Tibial artery (tissue), 4 donors: ENCODE data around the gene GASK1B.

Source experiments
- DNase-seq, 2 donors: peaks; one replicate each; pipeline ENCODE4 v3.0.0-alpha.2; 2019
- H3K27ac ChIP-seq, 2 donors: fragments of 200-600 bp; sonication (generic) in 1 of 2; 1 replicate in 1 of 2; 2 replicates in 1 of 2; pipeline ENCODE4 v1.5.1; 2018 to 2019; ENCODE audit warnings: mild to moderate bottlenecking in 1 of 2
- H3K27me3 ChIP-seq, 2 donors: fragments of 200-600 bp; sonication (generic) in 1 of 2; one replicate each; pipeline versions ENCODE4 v1.5.1 to v1.6.0; 2016 to 2019
- H3K36me3 ChIP-seq, 3 donors: fragments of 200-600 bp; sonication (generic) in 2 of 3; one replicate each; pipeline ENCODE4 v1.5.1; 2016 to 2019; ENCODE audit warnings: mild to moderate bottlenecking in 2 of 3
- H3K4me1 ChIP-seq, 4 donors: fragments of 200-600 bp; sonication (generic) in 2 of 4; 1 replicate in 3 of 4; 2 replicates in 1 of 4; pipeline ENCODE4 v1.5.1; 2016 to 2019
- H3K4me3 ChIP-seq, 2 donors: fragments of 200-600 bp; sonication (generic) in 1 of 2; 1 replicate in 1 of 2; 2 replicates in 1 of 2; pipeline ENCODE4 v1.5.1; 2018 to 2019; ENCODE audit warnings: mild to moderate bottlenecking in 2 of 2
- H3K9me3 ChIP-seq, 3 donors: fragments of 200-600 bp; sonication (generic) in 1 of 3; one replicate each; pipeline ENCODE4 v1.5.1; 2016 to 2019
- CTCF ChIP-seq, 2 experiments: fragments of 200-600 bp in 1 of 2; fragments of 450-650 bp in 1 of 2; IDR thresholded peaks; one replicate each; pipeline ENCODE4 v1.5.1; 2017 to 2019; ENCODE audit warnings: antibody characterized with exemption in 2 of 2, mild to moderate bottlenecking in 1 of 2, moderate library complexity in 1 of 2
- intact Hi-C: fragments of 100-400 bp; cut with DNase I; formaldehyde crosslinking; loops from one replicate; pipeline ENCODE4 v1.15.0; 2023; ENCODE audit warnings: low total_unique reads

The GASK1B gene

DNA sequence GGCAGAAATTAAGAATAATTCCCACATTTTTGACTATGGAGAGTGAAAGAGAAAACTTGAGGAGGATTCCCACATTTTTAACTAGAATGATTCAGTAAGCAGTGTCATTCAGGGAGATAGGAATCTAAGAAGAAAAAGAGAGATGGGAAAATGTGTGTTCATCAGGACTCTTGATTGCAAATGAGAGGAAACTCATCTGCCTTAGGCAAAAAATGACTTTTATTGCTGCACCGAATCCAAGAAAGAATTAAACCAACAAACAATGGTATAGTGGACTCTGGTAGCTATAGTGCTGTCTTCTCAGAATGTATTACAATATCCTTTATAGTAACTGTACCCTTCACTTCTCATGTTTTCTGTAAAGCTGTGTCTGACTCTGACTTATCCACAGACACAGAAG is 22.5 kb upstream of the GASK1B start:
- intact Hi-C loops: no loop called here
- no peak for DNase-seq

DNA sequence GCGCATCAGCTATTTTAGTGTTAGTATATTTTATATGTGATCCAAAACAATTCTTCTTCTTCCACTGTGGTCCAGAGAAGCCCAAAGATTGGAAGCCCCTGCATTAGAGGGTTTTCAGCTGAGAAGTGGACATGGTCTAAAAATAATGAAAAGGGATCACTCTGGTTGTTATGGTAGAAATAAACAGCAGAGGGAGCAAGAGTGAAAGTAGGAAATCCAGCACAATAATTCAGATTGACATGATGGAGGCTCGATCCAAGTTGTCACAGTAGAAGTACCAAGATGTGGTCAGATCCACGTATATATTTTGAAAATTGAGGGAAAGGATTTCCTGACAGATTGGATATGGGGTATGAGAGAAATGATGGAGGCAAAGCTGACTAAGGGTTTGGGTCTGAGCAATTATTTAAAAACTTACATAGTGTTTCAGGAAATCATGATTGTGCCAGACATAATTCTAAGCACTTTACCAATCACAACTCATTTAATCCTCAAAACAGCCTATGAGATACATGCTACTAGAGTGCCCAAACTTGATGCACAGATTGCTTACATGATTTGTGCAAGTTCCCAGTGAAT is 20.4 kb upstream of the GASK1B start:
- no peaks in the 10 kb centered on the region for H3K36me3 ChIP-seq
- H3K9me3 ChIP-seq: no peaks in the 10 kb centered on the region
- no peak for DNase-seq
- H3K27ac ChIP-seq: peak overlapping the region; percentile 81 to 87
- no peaks in the 10 kb centered on the region for H3K27me3 ChIP-seq
- H3K4me1 ChIP-seq: peaks cover 0 to 36% (median 20%) of the 10 kb centered on the region in 4 donors
- intact Hi-C loops: no loop called here
- TF ChIP-seq CTCF (IDR thresholded peaks at IDR 0.05): peak; percentile 49 to 66
- H3K4me3 ChIP-seq: no peak overlapping the region

More for the DNA sequence above, 22.5 kb upstream of the GASK1B start:
- peak overlapping the region; percentile 81 to 87 for H3K27ac ChIP-seq
- no peaks in the 10 kb centered on the region for H3K27me3 ChIP-seq
- peaks cover 0 to 36% (median 20%) of the 10 kb centered on the region in 4 donors for H3K4me1 ChIP-seq
- no peak overlapping the region for H3K4me3 ChIP-seq
- H3K36me3 ChIP-seq: peaks cover 0 to 4% (median 0%) of the 10 kb centered on the region in 3 donors
- no peaks in the 10 kb centered on the region for H3K9me3 ChIP-seq
- TF ChIP-seq CTCF (IDR thresholded peaks at IDR 0.05): no peak

DNA sequence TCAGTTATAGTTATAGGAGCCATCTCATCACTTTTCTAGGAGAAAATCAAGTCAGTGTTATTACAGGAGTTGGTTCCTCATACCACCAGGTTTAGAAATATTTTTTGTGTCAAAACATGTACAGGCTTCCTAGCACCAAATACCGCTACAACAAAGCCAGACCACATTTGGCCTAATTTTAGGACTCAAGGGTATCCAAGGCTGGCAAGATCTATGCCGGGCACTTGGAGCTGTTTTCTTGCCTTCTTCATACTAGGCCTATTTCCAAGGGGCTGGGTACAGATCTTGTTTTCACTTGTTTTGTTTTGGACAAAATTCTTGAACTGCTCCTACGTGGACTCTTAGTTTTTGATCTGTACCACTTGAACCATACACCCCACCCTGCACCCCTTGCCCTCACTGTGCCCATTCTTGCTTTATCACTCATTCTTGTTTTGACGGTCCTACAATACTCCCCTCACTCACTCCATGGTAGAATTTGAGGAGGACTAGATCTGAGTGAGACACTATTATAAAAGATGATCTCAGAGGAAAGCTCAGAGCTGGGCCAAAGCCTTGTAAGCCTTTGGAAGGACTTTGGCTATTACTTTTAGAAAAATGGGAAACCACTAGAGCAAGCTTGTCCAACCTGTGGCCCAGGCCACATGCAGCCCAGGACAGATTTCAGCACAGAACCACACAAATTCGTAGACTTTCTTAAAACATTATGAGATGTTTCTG is 19.8 kb upstream of the GASK1B start:
- H3K4me3 ChIP-seq: no peak overlapping the region
- no peaks in the 10 kb centered on the region for H3K36me3 ChIP-seq
- H3K9me3 ChIP-seq: no peaks in the 10 kb centered on the region
- peak overlapping the region; percentile 81 to 87 for H3K27ac ChIP-seq
- TF ChIP-seq CTCF (IDR thresholded peaks at IDR 0.05): no peak
- no peaks in the 10 kb centered on the region for H3K27me3 ChIP-seq
- H3K4me1 ChIP-seq: peaks cover 0 to 36% (median 20%) of the 10 kb centered on the region in 4 donors
- no peak for DNase-seq
- intact Hi-C loops: no loop called here

DNA sequence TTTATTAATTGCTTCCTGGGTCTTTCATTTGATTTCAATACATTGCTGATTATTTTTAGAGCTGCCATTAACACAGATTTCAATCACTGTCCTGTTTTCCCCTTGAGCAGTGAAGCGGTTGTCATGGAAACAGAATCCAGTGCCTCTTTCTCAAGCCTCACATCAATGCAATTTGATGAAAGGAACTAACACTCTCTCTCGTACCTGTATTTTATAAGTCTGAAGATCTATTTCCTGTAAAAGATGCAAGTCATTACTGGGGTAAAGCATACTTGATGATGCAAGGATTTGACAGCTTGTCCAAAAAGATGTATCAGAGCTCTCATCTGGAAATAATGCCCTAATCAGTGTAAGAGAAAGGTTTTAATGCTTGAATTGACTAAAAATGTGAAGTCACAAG is 17.9 kb upstream of the GASK1B start:
- DNase-seq: no peak
- Histone ChIP-seq H3K36me3 (no peaks in the 10 kb centered on the region), H3K4me3 (no peak overlapping the region), H3K4me1 (peaks cover 0 to 36% (median 20%) of the 10 kb centered on the region in 4 donors), H3K9me3 (no peaks in the 10 kb centered on the region), H3K27ac (peak overlapping the region; percentile 81 to 87), H3K27me3 (no peaks in the 10 kb centered on the region)
- TF ChIP-seq CTCF (IDR thresholded peaks at IDR 0.05): no peak
- intact Hi-C loops: no loop called here

- intact Hi-C loops: no loop called here
Measured at GRCh38 chr4:158189422-158189821, 16.6 kb upstream of the GASK1B start.

More at GRCh38 chr4:158189422-158189821, 16.6 kb upstream of the GASK1B start:
- DNase-seq: no peak
- H3K27ac ChIP-seq: no peak overlapping the region
- H3K4me1 ChIP-seq: peaks cover 0 to 36% (median 19%) of the 10 kb centered on the region in 4 donors
- TF ChIP-seq CTCF (IDR thresholded peaks at IDR 0.05): no peak
- no peaks in the 10 kb centered on the region for H3K27me3 ChIP-seq
- H3K4me3 ChIP-seq: no peak overlapping the region
- H3K36me3 ChIP-seq: no peaks in the 10 kb centered on the region
- no peaks in the 10 kb centered on the region for H3K9me3 ChIP-seq
